Left cardiac atrium (tissue), 4 donors: ENCODE data around the gene STK24. TPM values are rescaled to one million over a fixed set of nuclear protein-coding genes. Genes with fewer than 3 reads are reported as not detected.

Source experiments
- ATAC-seq, 2 donors: fragments of 200-7000 bp; cut with Tn5 transposase; one replicate each; pipeline ENCODE4 v1.9.1; 2020; ENCODE audit warnings: mild to moderate bottlenecking in 2 of 2, moderate library complexity in 2 of 2
- DNase-seq: peaks from one replicate; pipeline ENCODE4 v3.0.0-alpha.2; 2020
- intact Hi-C, 2 donors: fragments of 100-400 bp; cut with DNase I; formaldehyde crosslinking; loops; one replicate each; pipeline versions ENCODE4 v1.14.1 to v1.15.1; 2022 to 2023
- total RNA-seq, 2 donors: library from RNA; stranded (reverse); fragmentation: NEBNext Ultra II Directional; extraction: Animal tissue kit (Norgen Biotek cat#: 25700); gene quantifications; one replicate each; pipeline ENCODE4 v1.2.1, GENCODE V29; 2021
- donor health status: DM: no; HTN: yes; CAD: no.
- donor health status: DM: no; HTN: yes; CAD: no; lungs with severe emphysema.
- donor health status: DM: yes; HTN: yes; CAD: no.
- donor health status: Dilated cardiomyopathy.

Gene STK24
- total RNA-seq, 2 donors from 2014 or later, result 57.6 to 62.2 TPM

DNA sequence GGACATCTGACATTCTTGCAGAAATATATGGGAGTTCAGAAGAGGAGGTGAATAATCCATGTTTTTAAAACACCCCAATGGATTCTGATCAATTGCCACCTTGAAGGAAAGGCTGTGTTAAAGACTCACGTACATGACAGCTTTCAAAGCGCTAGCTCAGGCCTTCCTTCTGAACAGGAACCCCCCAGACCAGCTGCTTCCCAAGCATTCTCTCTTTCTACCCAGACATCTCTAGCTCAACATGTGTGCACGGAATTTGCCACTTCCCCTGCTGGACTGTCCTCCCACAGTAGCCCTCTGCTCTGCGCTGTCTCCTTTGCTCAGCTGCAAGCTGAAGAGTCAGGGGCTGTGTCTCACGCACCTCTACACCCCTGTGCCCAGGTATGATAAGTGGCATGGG, 54.5 kb downstream of the STK24 start:
- intact Hi-C loops, result no loop called here
- DNase-seq (no peak), ATAC-seq (no peak)

DNA sequence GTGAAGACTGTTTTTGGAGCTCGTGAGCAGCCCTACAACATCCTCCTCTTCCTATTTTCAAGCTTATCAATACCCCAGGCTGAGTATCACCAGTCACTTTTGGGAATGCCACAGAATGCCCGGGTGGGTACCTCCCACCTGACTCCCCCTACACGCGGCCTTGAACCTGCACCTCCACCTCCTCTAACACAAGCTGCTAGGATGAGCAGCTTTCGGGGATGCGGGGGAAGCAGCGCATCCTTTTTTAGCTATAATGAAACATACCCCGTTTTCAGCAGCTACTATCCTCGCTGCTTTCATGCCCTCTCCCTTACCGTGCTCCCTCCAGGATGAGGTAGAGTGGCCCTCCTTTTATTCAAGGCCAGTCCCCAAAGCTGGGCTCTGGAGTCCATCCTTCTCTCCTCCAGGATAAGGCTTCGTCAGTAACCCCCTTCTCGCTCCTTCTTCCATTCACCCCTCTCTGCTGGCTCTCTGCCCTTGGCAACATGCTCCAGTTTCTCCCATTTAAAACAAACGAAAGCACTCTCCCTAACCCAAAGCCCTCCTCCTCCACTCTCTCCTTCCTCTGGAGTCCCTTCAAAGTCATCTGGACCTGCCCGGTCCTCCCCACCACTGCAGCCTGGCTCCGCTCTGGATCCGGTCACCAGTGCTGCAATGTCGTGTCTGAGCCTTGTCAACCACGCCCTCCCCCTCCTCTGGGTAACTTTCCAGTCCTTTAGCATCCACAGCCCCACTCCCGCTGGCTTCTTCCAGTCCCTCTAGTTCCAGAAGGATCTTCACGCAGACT, 55.3 kb downstream of the STK24 start:
- peak; percentile 37 for DNase-seq
- peak; percentile 24 to 31 for ATAC-seq
- intact Hi-C loops, result no loop called here

DNA sequence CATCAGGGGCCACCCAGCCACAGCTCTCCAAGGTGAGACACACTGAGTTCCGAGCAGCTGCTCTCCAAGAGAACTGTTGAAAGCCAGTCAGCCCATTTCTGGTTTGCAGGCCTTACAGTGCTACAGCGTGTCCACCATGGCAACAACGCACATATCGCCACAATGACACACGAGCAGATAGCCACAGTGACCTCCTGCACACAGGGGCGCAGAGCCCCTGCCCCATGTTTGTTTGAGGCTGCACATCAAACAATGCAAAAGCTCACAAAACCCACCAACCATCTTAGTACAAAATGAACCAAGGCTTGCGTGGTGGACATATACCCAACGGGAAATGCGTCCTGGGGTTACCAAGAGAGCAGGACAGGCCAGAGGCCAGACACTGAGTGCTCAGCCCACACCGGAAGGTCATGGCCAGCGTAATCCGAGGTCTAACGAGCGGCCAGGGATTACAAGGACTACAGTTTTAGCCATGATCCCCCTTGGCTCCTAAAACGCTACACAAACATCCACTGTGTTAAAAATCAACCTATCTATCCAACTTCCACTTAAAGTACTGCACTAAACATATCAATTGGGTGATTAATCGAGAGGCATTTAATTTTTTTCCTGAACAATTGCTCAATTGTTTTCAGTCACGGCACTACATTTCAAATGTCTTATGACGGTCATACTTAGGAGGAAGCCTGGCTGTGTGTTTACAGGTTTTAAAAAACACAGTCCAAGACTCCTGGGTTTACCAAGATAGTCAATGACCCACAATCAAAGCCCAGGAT, 56.0 kb downstream of the STK24 start:
- ATAC-seq, result no peak
- no peak for DNase-seq
- intact Hi-C loops, result no loop called here

DNA sequence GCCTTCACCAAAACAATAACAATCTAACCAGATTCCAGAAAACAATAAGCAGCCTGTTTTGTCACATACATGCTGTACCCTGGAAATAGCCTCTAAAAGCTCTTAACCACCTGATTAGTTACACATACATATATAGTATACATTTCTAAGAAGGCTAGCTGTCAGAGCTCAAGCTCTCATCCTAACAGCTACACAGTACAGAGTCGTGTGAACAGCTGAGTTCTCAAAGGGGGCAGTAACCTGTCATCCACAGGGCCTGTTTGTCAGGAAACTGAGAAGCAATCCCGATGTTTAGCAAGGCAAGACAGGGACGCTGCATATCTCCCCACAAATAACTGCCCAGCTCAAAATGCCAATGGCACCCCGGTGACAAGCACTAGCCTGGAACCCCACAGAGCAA, 56.9 kb downstream of the STK24 start:
- no peak for DNase-seq
- intact Hi-C loops, result no loop called here
- ATAC-seq, result no peak

DNA sequence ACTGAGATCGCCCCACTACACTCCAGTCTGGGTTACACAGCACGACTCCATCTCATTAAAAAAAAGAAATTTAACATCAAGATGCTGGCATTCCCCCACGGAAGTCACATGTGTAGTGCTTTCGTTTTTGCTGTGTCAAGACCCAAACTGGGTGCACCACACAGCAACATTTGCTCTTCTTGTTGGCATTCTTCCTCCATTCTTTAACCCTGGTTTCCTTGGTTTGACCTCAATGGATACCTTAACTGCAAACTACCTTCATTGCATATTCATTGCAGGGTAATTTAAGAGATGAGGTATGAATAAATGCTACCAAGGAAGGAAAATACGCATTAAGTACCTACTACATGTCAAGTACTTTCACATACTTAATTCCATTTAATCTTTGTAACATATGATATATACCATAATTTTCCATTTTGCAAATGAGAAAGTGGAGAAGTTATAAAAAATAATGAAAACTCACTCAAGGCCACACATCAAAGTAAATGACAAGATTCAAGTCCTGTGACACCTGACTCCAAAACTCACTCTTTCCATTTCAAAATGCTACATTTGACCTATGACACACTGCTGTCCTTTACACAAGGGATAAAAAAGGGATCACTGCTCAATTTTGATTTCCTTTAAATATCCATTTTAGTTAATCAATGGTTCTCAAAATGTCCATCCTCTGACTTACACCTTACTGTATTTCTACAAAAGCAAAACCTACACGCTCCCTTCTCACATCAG, 59.2 kb downstream of the STK24 start:
- DNase-seq (no peak), ATAC-seq (no peak)
- intact Hi-C loops, result no loop called here

DNA sequence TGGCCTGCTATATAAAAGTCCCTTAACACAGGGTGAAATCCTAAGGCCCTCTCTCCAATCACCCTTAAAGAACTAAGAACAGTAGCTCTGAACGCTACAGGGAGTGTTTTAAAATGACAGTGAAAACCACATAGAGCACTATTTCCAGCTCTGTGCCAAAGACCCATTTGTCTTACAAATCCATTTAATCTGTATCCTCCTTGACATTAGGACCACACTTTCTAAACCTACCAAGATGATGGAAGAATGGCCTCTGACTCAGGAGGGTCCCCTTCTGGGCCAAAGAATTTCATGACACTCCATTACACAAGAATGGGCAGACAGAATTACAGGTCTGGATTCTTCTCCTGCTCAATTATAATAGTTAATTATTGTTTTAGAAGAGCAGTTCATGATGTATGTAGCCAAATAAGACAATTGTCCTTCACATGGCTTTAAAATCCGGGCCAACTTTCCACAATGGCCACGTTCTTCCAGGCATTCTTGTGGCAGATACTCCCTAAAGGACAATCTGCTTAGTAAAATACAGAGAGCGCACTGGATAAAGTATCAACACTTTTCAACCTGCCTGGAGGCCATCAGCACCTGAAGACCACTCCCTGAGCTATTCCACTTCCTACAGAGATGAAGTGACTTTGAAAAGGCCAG, 61.0 kb downstream of the STK24 start:
- intact Hi-C loops, result no loop called here
- ATAC-seq (no peak), DNase-seq (no peak)

DNA sequence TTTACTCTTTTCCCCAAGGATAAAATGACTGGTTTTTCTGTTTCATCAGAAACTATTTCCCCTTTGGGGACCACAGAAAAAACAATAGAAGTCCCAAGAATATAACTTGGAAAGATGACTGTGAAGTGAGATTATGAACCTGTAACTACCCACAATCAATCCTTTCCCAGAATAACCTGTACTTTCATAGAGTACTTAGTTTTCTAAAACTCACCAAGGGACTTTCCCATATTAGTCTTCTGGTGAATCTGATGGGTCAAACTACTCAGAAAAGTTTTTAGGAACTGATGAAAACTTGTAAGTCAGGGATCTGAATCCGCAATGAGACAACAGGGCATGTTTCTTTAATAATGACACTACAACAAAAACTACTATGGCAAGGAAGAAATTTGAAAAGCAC, 62.6 kb downstream of the STK24 start:
- DNase-seq (no peak), ATAC-seq (no peak)
- intact Hi-C loops, result no loop called here

DNA sequence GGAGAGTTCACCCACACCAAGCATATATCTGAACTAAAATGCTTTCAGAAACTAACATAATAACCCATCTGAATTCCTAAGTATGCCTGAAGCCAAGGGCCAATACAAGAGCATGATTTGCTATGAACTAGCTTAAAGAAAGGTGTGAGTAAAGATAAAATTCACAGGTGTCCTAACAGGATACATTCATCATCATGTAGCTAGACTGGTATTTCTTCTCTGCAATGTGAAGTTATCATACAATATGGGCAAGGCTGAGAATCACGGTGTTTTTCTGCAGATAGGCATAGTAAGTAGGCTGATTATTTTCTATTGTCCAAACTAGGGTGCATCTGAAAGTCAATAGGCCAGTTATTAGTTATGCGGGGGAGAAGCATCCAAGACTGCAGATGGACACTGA, 63.1 kb downstream of the STK24 start:
- intact Hi-C loops, result no loop called here
- no peak for ATAC-seq

DNA sequence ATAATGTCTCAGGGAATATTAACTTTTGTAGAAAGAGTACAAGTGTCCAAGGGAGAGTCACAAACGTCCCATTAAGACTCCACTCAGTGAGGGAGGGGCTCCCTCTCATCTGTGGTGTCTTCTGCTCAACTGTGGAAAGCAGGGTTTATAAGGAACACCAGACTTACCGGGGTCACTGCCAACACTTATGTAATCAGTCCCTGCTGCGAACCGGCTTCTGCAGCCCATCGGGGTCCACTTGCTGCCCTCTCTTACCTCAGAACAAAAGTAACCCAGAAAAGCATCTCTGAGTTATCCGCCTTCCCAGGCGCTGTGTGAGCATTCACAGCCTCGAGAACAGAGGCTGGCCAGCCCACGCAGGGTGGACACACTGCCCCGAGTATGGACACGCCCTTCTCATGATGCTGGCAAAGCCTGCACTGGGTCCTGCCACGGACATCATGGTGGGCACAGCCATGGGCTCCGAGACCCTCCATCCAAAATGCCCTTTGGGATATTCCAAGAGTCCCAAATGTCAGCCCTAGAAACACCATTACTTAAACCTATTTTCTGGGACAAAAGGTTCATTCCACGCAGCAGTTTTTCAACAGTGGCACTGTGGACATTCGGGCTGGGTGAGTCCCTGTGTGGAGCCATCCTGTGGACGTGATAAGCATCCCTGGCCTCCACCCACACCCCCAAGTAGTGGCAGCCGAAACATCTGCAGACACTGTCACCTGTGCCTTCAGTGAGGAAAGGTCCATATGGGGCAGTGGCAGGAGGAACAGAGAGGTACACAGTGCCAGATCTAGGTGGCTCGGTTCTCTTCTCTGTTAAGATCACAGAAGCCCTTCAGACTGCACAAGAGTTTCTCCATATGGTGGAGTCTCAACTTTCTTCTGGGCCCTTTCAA, 63.9 kb downstream of the STK24 start:
- peak in 1 of 2 donors; percentile 13 for ATAC-seq
- intact Hi-C loops, result no loop called here
- no peak for DNase-seq

More for the DNA sequence above, 63.1 kb downstream of the STK24 start:
- DNase-seq, result no peak

DNA sequence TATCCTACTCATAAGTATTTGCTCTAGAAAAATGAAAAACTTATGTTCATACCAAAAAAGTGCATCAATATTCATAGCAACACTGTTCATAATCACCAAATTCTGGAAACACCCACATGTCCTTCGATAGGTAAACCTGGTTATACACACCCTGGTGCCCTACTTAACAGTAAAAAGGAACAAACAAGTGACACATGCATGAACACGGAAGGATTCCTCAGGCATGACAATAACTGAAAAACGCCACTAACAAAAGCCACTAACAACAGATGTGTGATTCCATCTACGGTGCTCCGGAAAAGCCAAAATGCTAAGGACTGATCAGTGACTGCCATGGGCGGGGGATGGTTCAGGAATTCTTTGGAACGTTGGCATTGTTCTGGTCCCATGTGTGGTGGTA, 65.5 kb downstream of the STK24 start:
- no peak for ATAC-seq

DNA sequence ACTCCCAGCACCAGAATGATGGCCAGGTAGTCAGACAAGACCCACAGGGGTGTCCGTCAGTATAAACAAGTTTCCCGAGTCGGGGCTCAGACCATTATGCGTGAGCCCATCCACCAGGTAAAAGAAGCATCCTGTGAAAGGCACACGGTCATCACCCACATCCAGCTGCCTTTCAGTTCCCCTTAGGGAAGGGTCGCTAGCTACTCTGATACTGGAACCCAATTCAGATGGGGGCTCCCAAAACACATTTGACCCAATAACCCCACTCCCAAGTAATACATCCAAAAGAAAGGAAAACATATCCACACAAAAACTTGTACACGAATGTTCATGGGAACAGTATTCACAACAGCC, 66.8 kb downstream of the STK24 start:
- DNase-seq, result no peak
- intact Hi-C loops, result no loop called here
- ATAC-seq, result no peak

More for the DNA sequence above, 65.5 kb downstream of the STK24 start:
- DNase-seq, result no peak
- intact Hi-C loops, result no loop called here

DNA sequence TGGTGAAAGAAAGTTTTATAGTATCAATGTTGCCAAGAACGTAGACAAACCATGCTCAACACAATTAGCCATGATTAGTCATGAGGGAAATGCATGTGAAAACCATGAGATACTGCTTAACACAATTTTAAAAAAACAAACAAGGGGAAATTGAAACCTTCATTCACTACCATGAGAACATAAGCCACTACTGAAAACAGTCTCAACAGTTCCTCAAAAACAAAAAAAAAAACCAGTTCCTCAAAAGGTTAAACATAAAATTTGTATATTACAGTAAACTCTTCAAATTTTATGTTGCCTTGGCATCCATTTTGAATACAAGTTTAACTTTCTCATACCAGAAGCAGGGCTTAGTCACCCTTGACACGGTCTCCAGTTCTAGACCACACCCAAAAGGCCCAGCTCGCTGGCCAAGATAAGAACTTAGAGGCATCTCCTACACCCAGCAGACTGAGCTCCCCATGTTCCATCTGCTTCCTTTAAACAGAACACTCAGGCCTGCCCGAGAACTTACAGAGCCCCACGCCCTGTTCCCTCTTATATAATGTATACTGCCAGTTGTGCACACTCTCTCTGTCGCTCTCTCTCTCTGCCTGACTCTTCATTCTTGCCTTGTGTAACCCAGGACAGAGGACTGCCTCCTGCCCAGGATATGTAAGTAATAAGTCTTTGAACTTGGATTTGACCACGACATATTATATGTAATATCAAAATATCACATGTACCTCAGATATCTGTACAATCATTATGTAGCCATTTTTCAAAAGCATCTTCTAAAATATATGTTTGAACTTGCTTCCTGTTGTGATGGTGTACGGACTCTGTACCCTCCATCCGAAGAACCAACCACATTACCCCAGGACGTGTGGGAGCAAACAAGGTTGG, 67.4 kb downstream of the STK24 start:
- intact Hi-C loops, result loop anchor here in 1 of 2 donors (10.0 kb wide), 1 partner anchor 65 kb away; the partner anchor contains the start of gene STK24
- ATAC-seq, result peak; percentile 48 to 88
- DNase-seq, result peak; percentile 83

DNA sequence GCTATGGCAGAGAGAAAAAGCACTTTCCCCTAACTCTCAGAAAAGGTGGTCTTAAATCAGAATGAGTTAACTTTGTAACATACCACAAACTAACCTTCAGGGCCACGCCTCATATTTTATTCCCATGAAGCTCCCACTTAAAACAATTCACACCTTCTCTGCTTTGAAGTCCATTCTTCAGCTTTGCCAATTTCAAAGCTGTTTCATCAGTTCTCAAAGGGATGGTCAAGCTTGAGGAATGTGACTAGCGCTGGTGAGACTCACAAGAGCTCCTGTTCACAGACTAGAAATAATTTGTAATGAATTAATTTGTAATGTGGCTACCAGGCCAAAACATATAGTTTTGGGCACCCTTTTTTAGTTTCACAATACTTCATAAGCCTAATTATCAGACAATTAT, 68.2 kb downstream of the STK24 start:
- DNase-seq (no peak), ATAC-seq (peak in 1 of 2 donors; percentile 15)
- intact Hi-C loops, result loop anchor here in 1 of 2 donors (10.0 kb wide), 1 partner anchor 66 kb away; the partner anchor contains the start of gene STK24

DNA sequence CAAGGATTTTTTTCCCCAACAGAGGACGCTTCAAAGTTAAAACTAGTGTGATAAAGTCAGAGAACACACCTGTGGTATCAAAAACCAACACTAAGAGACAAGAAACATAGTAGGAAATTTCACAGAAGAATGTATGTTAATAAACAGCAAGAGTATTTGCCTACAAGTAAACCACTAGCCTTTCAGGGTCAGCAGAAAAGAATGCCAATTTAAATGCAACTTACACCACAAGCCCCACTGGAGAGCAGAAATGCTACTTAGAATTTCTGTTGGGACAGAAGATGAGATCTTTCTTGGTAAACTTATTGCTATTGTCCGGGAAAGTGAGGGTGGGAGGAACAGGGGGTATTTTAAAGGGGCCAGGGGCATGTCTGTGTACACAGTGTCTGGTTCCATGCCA, 68.6 kb downstream of the STK24 start:
- intact Hi-C loops, result loop anchor here in 1 of 2 donors (10.0 kb wide), 1 partner anchor 67 kb away; the partner anchor contains the start of gene STK24
- ATAC-seq, result no peak

DNA sequence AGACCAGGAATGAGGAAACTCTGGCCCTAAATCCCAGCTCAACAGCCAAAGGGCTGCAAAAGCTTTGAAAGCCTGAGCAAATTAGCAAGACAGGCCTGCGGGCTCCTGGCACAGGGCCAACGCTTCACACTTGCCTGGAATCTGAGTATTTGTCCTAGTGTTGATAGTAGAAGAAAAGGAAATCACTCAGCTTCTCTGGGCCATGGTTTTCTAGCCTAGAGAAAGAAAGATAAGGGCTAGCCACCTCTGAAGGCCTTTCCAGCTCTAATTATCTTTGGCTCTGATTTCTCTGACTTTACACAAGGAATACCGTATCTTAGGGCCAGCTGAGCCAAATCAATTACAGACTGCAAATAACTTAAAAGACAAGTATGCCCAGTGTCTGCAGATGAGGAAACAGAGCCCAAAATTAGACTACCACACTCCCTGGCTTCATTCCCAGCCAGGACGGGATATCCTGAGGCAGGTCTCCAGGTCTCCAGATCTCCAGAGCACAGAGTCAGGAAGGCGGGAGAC, 69.6 kb downstream of the STK24 start:
- peak; percentile 55 to 56 for ATAC-seq
- intact Hi-C loops, result loop anchor here in 1 of 2 donors (10.0 kb wide), 1 partner anchor 67 kb away; the partner anchor contains the start of gene STK24
- DNase-seq, result peak; percentile 86

More for the DNA sequence above, 68.6 kb downstream of the STK24 start:
- DNase-seq, result no peak

DNA sequence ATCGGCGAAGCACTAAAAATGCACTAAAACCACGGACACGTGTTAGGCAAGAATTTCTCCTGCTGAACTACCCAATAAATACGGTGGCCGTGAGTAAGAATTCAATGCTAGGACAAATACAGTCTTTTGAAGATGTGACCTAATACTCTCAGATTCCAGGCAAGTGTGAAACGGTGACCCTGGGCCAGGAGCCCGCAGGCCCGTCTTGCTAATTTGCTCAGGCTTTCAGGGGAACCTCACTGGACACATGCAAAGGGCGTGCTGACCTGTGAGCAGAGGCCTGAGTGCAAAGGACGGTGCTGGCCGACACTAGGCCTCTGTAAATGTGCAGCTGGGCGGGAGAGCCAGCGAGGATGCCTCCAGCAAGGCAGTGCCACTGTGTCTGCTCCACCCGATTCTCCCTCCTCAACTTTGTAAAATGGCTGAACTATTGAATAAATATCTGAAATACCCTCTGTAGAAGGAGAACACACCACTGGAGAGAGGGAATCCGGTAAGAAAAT, 70.1 kb downstream of the STK24 start:
- intact Hi-C loops, result loop anchor here in 1 of 2 donors (10.0 kb wide), 1 partner anchor 68 kb away; the partner anchor contains the start of gene STK24
- ATAC-seq (no peak), DNase-seq (no peak)

DNA sequence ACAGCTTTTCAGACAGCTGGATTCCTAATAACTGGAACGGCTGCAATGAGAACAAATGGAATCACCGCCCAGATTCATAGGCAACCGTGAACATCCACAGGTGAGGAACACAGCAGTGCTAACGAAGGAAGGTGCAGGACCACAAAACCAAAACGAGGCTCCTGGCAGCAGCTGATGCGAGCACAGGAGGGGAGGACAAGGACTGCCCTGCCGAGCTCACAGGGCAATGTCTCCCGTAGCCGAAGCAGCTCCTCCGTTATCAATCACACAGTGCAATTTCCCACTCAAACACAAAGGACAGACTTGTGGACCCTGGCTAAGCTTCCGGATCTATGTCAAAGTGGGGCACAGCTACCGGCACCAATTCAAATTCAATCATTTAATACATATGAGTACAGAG, 70.6 kb downstream of the STK24 start:
- no peak for DNase-seq
- intact Hi-C loops, result loop anchor here in 1 of 2 donors (10.0 kb wide), 1 partner anchor 68 kb away; the partner anchor contains the start of gene STK24
- no peak for ATAC-seq
